ENCODE results near the gene ARHGEF37. TPM values are rescaled to one million over a fixed set of nuclear protein-coding genes. Genes with fewer than 3 reads are reported as not detected.

Gene ARHGEF37
- total RNA-seq, 1 experiment from 2014 or later: 0.42 TPM

DNA sequence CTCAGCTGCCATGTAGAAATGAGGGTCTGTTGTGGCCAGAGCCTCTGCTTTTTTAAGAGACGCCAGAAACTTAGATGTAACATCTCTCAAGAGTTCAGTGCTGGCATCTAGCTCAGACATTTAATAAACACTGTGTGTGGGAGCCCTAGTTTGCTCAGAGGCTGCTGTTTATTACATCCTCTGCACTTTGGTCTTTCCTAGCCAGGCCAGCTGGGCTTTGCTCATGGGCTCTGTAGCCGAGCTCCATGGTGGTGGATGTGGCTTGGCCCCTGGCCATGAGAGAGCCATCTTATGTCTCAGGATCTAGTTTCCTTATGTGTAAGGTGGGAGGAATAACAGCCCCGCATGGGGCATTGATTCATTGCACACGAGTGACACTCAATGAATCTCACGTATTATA is 30.0 kb downstream of the ARHGEF37 start:
- Histone ChIP-seq H3K79me1 (ENCODE audit: insufficient read depth, low read depth, low read length, poor library complexity, severe bottlenecking) (no peaks in the 10 kb centered on the region), H3T11ph (ENCODE audit: low read length) (no peak overlapping the region), H4K5ac (ENCODE audit: insufficient read length, low read depth, low read length) (no peak overlapping the region), H3K18ac (ENCODE audit: insufficient read length, low read depth, low read length) (no peak overlapping the region), H3K4ac (ENCODE audit: low read depth, low read length) (no peak overlapping the region), H3K23ac (ENCODE audit: insufficient read length, low read depth, low read length) (no peak overlapping the region), H3K9ac (ENCODE audit: extremely low read depth, insufficient read length, low read length) (no peak overlapping the region), H2BK12ac (ENCODE audit: insufficient read length, low read depth, low read length) (no peak overlapping the region), H2AK5ac (ENCODE audit: insufficient read length, low read length) (no peak overlapping the region), H3K14ac (ENCODE audit: insufficient read depth, low read length) (no peak overlapping the region), H3K4me2 (ENCODE audit: insufficient read depth, insufficient read length, low read length) (no peak overlapping the region), H2AFZ (ENCODE audit: low read length) (no peak overlapping the region), H2BK5ac (ENCODE audit: insufficient read length, low read length) (no peak overlapping the region), H3K27me3 (ENCODE audit: insufficient read depth, low read length) (no peaks in the 10 kb centered on the region), H2BK120ac (ENCODE audit: low read depth, low read length, poor library complexity, severe bottlenecking) (no peak overlapping the region), H3K79me2 (ENCODE audit: insufficient read depth, low read length) (no peaks in the 10 kb centered on the region), H4K20me1 (ENCODE audit: control insufficient read depth, insufficient read depth, insufficient read length) (no peaks in the 10 kb centered on the region), H2BK20ac (ENCODE audit: low read depth, low read length, poor library complexity, severe bottlenecking) (no peak overlapping the region), H2BK15ac (ENCODE audit: low read depth, low read length) (no peak overlapping the region), H4K91ac (ENCODE audit: insufficient read length, low read depth, low read length) (no peak overlapping the region), H3K27ac (ENCODE audit: insufficient read length, low read depth, low read length) (no peak overlapping the region), H3K23me2 (ENCODE audit: insufficient read length, low read depth, low read length, poor library complexity, severe bottlenecking) (no peaks in the 10 kb centered on the region), H3K4me1 (ENCODE audit: insufficient read depth, low read length) (no peaks in the 10 kb centered on the region), H4K8ac (replicated peaks; ENCODE audit: insufficient read length, low read depth, low read length) (no peak overlapping the region), H3K56ac (ENCODE audit: insufficient read length, low read depth, low read length) (no peak overlapping the region), H3K9me3 (ENCODE audit: control insufficient read depth, low read depth, low read length) (no peaks in the 10 kb centered on the region)
- no peak for DNase-seq
- Mint-ChIP-seq H3K9me3 (peaks cover 6 to 13% of the 10 kb centered on the region in 2 experiments; a peak in 4 of 5 replicates), H3K4me3 (no peak overlapping the region), H3K36me3 (ENCODE audit: insufficient read depth in 1 of 3, low read depth in 3 of 3) (peaks cover 0 to 6% (median 5%) of the 10 kb centered on the region in 3 experiments; a peak in 3 of 7 replicates), H3K4me1 (peaks cover 12 to 13% of the 10 kb centered on the region in 2 experiments), H3K27ac (no peak overlapping the region), H3K27me3 (ENCODE audit: low read depth) (no peaks in the 10 kb centered on the region)
- TF ChIP-seq, protein P1, sequence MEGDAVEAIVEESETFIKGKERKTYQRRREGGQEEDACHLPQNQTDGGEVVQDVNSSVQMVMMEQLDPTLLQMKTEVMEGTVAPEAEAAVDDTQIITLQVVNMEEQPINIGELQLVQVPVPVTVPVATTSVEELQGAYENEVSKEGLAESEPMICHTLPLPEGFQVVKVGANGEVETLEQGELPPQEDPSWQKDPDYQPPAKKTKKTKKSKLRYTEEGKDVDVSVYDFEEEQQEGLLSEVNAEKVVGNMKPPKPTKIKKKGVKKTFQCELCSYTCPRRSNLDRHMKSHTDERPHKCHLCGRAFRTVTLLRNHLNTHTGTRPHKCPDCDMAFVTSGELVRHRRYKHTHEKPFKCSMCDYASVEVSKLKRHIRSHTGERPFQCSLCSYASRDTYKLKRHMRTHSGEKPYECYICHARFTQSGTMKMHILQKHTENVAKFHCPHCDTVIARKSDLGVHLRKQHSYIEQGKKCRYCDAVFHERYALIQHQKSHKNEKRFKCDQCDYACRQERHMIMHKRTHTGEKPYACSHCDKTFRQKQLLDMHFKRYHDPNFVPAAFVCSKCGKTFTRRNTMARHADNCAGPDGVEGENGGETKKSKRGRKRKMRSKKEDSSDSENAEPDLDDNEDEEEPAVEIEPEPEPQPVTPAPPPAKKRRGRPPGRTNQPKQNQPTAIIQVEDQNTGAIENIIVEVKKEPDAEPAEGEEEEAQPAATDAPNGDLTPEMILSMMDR (conservative IDR thresholded peaks at IDR 0.05): no peak
- WGBS (ENCODE audit: extremely low coverage, insufficient read length, low lambda C conversion rate): no CpG with 5 or more reads among the region's 5 CpGs
